ENCODE results near the gene CAV3. TPM values are rescaled to one million over a fixed set of nuclear protein-coding genes. Genes with fewer than 3 reads are reported as not detected.
A peak's percentile ranks its signal among the peaks of the same experiment; 100 is the strongest.

Gene CAV3
- total RNA-seq, 1 donor from 2014 or later, result not detected

- peaks cover 31% of the 10 kb centered on the region for H3K4me1 Mint-ChIP-seq (ENCODE audit: low read depth, unreplicated experiment)
- H3K4me3 ChIP-seq (ENCODE audit: insufficient read depth, low read depth, low read length), result no peak overlapping the region
- no peaks in the 10 kb centered on the region for H4K20me1 ChIP-seq (ENCODE audit: insufficient read depth, low read length)
- no peaks in the 10 kb centered on the region for H3K27me3 ChIP-seq (ENCODE audit: insufficient read depth, low read length)
- no peak overlapping the region for H3K27ac Mint-ChIP-seq (ENCODE audit: unreplicated experiment)
- H3K9ac ChIP-seq (ENCODE audit: low read length), result no peak overlapping the region
- H3K9me3 Mint-ChIP-seq (ENCODE audit: unreplicated experiment), result no peaks in the 10 kb centered on the region
- no peak for TF ChIP-seq CTCF (IDR thresholded peaks at IDR 0.05; ENCODE audit: insufficient read depth, low read depth, low read length)
- TF ChIP-seq EZH2 (IDR thresholded peaks at IDR 0.05; ENCODE audit: insufficient read depth, low read length), result no peak
- peaks cover 37% of the 10 kb centered on the region for H3K4me1 ChIP-seq (ENCODE audit: insufficient read depth, low read length)
- no peak overlapping the region for H3K4me3 Mint-ChIP-seq (ENCODE audit: unreplicated experiment)
- no peak overlapping the region for H3K4me2 ChIP-seq (ENCODE audit: low read length)
- no peak overlapping the region for H3K27ac ChIP-seq (ENCODE audit: low read depth, low read length)
- H3K27me3 Mint-ChIP-seq (ENCODE audit: low read depth, unreplicated experiment), result peaks cover 6% of the 10 kb centered on the region
- H3K79me2 ChIP-seq (ENCODE audit: insufficient read depth, low read length), result no peaks in the 10 kb centered on the region
- no peaks in the 10 kb centered on the region for H3K36me3 ChIP-seq (ENCODE audit: insufficient read depth, low read length)
- FAIRE-seq, result no peak
- H3K9me3 ChIP-seq (ENCODE audit: insufficient read depth, low read depth, low read length), result no peaks in the 10 kb centered on the region
- no peaks in the 10 kb centered on the region for H3K36me3 Mint-ChIP-seq (ENCODE audit: low read depth, unreplicated experiment)
- DNase-seq (ENCODE audit: low read depth), result no peak
- H2AFZ ChIP-seq (ENCODE audit: low read depth, low read length), result no peak overlapping the region
Observed at GRCh38 chr3:8738639-8739038, 5.0 kb downstream of the CAV3 start.

GRCh38 chr3:8739757-8740504 lies 6.3 kb downstream of the CAV3 start:
- Histone ChIP-seq H3K9ac (ENCODE audit: low read length) (no peak overlapping the region), H3K4me3 (ENCODE audit: insufficient read depth, low read depth, low read length) (no peak overlapping the region), H3K4me1 (ENCODE audit: insufficient read depth, low read length) (peaks cover 37% of the 10 kb centered on the region), H3K27ac (ENCODE audit: low read depth, low read length) (peak overlapping the region; percentile 39), H3K4me2 (ENCODE audit: low read length) (peak overlapping the region; percentile 81), H3K27me3 (ENCODE audit: insufficient read depth, low read length) (no peaks in the 10 kb centered on the region), H3K36me3 (ENCODE audit: insufficient read depth, low read length) (no peaks in the 10 kb centered on the region), H3K9me3 (ENCODE audit: insufficient read depth, low read depth, low read length) (no peaks in the 10 kb centered on the region), H4K20me1 (ENCODE audit: insufficient read depth, low read length) (no peaks in the 10 kb centered on the region), H3K79me2 (ENCODE audit: insufficient read depth, low read length) (no peaks in the 10 kb centered on the region), H2AFZ (ENCODE audit: low read depth, low read length) (no peak overlapping the region)
- H3K27ac Mint-ChIP-seq (ENCODE audit: unreplicated experiment), result peak overlapping the region; percentile 8
- peak overlapping the region; percentile 34 for H3K4me3 Mint-ChIP-seq (ENCODE audit: unreplicated experiment)
- no peak for TF ChIP-seq EZH2 (IDR thresholded peaks at IDR 0.05; ENCODE audit: insufficient read depth, low read length)
- no peak for TF ChIP-seq CTCF (IDR thresholded peaks at IDR 0.05; ENCODE audit: insufficient read depth, low read depth, low read length)
- no peaks in the 10 kb centered on the region for H3K9me3 Mint-ChIP-seq (ENCODE audit: unreplicated experiment)
- peaks cover 31% of the 10 kb centered on the region for H3K4me1 Mint-ChIP-seq (ENCODE audit: low read depth, unreplicated experiment)
- DNase-seq (ENCODE audit: low read depth) (peak; percentile 66), FAIRE-seq (peak; percentile 91)
- no peaks in the 10 kb centered on the region for H3K36me3 Mint-ChIP-seq (ENCODE audit: low read depth, unreplicated experiment)
- H3K27me3 Mint-ChIP-seq (ENCODE audit: low read depth, unreplicated experiment), result peaks cover 6% of the 10 kb centered on the region
